ENCODE data around the gene HOXD4. TPM values are rescaled to one million over a fixed set of nuclear protein-coding genes. Genes with fewer than 3 reads are reported as not detected.

HOXD4 gene
- total and polyA plus RNA-seq, 7 donors, result 0.60 to 8.0 (median 3.8) TPM; not detected in 1

DNA sequence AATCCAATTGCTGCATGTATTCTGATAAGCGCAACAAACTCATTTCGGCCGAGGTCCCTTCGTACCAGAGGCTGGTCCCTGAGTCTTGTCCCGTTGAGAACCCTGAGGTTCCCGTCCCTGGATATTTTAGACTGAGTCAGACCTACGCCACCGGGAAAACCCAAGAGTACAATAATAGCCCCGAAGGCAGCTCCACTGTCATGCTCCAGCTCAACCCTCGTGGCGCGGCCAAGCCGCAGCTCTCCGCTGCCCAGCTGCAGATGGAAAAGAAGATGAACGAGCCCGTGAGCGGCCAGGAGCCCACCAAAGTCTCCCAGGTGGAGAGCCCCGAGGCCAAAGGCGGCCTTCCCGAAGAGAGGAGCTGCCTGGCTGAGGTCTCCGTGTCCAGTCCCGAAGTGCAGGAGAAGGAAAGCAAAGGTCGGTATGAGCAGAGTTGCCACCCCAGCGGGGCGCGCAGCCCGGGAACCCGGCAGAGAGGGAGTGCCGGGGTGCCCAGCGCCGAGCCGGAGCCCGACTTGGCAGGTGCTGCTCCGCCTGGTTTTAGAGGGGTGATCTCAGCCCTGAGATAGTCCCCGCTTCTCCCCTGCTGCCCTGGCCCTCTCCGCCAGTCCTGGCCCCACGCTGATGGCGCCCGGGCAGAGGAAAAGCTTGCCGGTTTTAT, 34.1 kb upstream of the HOXD4 start:
- Histone ChIP-seq H3K4me1 (peaks cover 0 to 25% (median 19%) of the 10 kb centered on the region in 4 donors), H3K36me3 (peaks cover 0 to 2% (median 0%) of the 10 kb centered on the region in 4 donors), H3K27me3 (peaks cover 0 to 65% (median 4%) of the 10 kb centered on the region in 3 donors), H3K4me3 (no peak overlapping the region), H3K9me3 (no peaks in the 10 kb centered on the region), H3K27ac (no peak overlapping the region)
- DNase-seq, result peak; percentile 48
- TF ChIP-seq, protein P1, sequence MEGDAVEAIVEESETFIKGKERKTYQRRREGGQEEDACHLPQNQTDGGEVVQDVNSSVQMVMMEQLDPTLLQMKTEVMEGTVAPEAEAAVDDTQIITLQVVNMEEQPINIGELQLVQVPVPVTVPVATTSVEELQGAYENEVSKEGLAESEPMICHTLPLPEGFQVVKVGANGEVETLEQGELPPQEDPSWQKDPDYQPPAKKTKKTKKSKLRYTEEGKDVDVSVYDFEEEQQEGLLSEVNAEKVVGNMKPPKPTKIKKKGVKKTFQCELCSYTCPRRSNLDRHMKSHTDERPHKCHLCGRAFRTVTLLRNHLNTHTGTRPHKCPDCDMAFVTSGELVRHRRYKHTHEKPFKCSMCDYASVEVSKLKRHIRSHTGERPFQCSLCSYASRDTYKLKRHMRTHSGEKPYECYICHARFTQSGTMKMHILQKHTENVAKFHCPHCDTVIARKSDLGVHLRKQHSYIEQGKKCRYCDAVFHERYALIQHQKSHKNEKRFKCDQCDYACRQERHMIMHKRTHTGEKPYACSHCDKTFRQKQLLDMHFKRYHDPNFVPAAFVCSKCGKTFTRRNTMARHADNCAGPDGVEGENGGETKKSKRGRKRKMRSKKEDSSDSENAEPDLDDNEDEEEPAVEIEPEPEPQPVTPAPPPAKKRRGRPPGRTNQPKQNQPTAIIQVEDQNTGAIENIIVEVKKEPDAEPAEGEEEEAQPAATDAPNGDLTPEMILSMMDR (IDR thresholded peaks at IDR 0.05), result no peak
- no peak for TF ChIP-seq POLR2A (IDR thresholded peaks at IDR 0.05)
- no peak for TF ChIP-seq POLR2AphosphoS5 (IDR thresholded peaks at IDR 0.05)
- no peak for TF ChIP-seq EP300 (IDR thresholded peaks at IDR 0.05)
- 32 to 39% methylated on average over 40 of the region's 40 CpGs for WGBS, 2 donors
- intact Hi-C loops (cut with DNase I), result no loop called here

DNA sequence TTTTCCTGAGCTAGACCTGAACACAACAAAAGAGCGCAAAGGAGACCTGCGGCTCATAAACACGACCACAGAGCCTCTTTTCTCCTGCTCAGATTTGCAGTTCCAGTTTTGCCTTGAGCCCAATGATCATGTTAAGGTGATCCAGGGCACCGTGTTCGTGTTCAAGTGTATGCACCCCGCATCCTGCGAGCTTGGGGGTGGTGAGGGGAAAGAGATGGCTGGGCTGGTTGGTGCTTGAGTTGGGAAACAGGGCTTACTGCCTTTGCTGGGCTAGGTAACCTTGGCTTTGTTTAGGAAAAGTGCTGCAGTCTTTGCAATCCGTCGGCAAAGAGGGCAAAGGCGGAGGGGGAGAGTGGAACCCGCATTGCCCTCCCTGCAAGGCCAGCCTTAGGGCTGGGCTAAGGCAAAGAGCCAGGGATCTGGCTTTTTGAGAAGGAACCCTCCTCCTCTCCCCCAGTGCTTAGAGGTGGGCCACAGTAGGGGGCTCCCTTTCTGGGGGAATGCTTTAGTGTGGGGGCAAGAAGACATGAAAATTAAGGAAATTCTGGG, 33.5 kb upstream of the HOXD4 start:
- H3K27ac ChIP-seq, result no peak overlapping the region
- H3K36me3 ChIP-seq, result peaks cover 0 to 8% (median 0%) of the 10 kb centered on the region in 4 donors
- peaks cover 0 to 23% (median 13%) of the 10 kb centered on the region in 4 donors for H3K4me1 ChIP-seq
- intact Hi-C loops (cut with DNase I), result no loop called here
- peaks cover 0 to 64% (median 4%) of the 10 kb centered on the region in 3 donors for H3K27me3 ChIP-seq
- WGBS, 2 donors, result 31 to 35% methylated on average over 11 of the region's 11 CpGs
- no peak overlapping the region for H3K4me3 ChIP-seq
- H3K9me3 ChIP-seq, result no peaks in the 10 kb centered on the region
- DNase-seq, result no peak
- TF ChIP-seq EP300 (IDR thresholded peaks at IDR 0.05) (no peak), POLR2AphosphoS5 (IDR thresholded peaks at IDR 0.05) (no peak), POLR2A (IDR thresholded peaks at IDR 0.05) (no peak)

DNA sequence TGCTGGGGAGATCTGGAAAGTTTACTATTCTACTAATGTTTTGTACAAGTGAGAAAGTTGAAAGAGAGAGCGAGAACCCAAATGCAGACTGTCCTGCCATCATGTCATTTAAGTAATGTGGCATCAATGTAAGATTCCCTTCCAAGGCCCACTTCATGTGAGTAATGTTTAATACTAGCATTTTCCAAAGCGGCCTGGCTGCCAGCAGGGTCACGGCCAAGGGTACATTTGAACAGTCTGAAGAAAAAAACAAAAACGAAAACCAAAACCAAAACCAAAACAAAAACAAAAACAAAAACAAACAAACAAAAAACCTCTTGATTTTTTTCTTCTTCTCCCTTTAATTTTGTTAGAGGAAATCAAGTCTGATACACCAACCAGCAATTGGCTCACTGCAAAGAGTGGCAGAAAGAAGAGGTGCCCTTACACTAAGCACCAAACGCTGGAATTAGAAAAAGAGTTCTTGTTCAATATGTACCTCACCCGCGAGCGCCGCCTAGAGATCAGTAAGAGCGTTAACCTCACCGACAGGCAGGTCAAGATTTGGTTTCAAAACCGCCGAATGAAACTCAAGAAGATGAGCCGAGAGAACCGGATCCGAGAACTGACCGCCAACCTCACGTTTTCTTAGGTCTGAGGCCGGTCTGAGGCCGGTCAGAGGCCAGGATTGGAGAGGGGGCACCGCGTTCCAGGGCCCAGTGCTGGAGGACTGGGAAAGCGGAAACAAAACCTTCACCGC, 32.6 kb upstream of the HOXD4 start:
- Histone ChIP-seq H3K4me1 (peaks cover 0 to 17% (median 10%) of the 10 kb centered on the region in 4 donors), H3K27ac (no peak overlapping the region), H3K9me3 (no peaks in the 10 kb centered on the region), H3K27me3 (peaks cover 0 to 70% (median 4%) of the 10 kb centered on the region in 3 donors), H3K4me3 (no peak overlapping the region), H3K36me3 (peaks cover 0 to 12% (median 0%) of the 10 kb centered on the region in 4 donors)
- TF ChIP-seq POLR2A (IDR thresholded peaks at IDR 0.05) (no peak), EP300 (IDR thresholded peaks at IDR 0.05) (no peak), POLR2AphosphoS5 (IDR thresholded peaks at IDR 0.05) (no peak)
- TF ChIP-seq, protein P1 (IDR thresholded peaks at IDR 0.05), result no peak
- intact Hi-C loops (cut with DNase I), result no loop called here
- 21 to 27% methylated on average over 24 of the region's 24 CpGs for WGBS, 2 donors
- DNase-seq, result no peak

DNA sequence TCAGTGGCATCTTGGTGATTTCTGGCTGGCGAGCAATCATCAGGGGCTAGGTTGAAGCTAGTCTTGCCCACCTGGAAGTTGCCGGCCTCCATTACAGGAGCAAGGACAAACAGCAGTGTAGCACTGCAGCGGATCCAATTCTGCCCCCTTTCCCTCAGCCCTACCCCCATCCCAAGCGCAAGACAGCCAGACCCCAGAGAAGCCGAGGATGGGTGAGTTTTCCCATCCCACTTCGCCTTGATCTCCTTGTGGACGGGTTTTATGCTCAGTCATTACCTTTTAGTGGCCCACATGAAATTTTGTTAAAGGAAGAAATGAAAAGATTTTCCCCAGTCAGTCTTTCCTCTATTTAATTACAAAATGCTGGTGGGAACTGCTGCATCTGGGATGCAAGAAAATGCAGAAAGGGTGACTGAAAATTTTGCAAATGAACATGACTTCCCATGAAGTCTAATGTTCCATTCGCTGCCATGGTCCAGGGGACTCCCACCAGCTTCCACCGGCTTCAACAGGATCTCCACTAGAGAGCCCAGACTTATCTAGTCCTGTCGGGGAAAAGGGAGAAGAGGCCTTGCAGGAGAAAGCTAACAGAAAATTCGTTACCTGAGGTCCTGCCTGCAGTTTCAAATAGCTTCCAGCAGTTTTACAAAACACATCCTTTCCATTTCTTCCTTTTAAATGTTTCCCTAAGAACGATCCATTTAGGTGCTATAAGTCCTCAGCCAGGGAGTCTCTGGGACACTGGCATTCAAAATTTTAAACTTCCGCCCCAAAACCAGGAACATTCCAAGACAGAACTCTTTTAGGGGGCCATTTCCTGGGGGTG, 30.8 kb upstream of the HOXD4 start:
- no peak overlapping the region for H3K4me3 ChIP-seq
- peaks cover 0 to 57% (median 4%) of the 10 kb centered on the region in 3 donors for H3K27me3 ChIP-seq
- intact Hi-C loops (cut with DNase I), result no loop called here
- DNase-seq, result no peak
- WGBS, 2 donors, result 52 to 72% methylated on average over 13 of the region's 13 CpGs
- TF ChIP-seq POLR2AphosphoS5 (IDR thresholded peaks at IDR 0.05) (no peak), POLR2A (IDR thresholded peaks at IDR 0.05) (no peak), EP300 (IDR thresholded peaks at IDR 0.05) (no peak)
- TF ChIP-seq, protein P1 (IDR thresholded peaks at IDR 0.05), result no peak
- H3K36me3 ChIP-seq, result peaks cover 0 to 12% (median 0%) of the 10 kb centered on the region in 4 donors
- no peaks in the 10 kb centered on the region for H3K9me3 ChIP-seq
- peaks cover 0 to 17% (median 6%) of the 10 kb centered on the region in 4 donors for H3K4me1 ChIP-seq
- H3K27ac ChIP-seq, result no peak overlapping the region

Data from sigmoid colon (tissue), 7 donors.